HEK293 (cell line): ENCODE results near the gene FAM151A.

Experiments used
- CTCF ChIA-PET: fragments of 350-600 bp; formaldehyde crosslinking; extraction: SDS; loops from one replicate; lab custom pipeline; 2021; ENCODE audit warnings: antibody characterized with exemption; lab: Yijun Ruan, JAX
- POLR2A ChIA-PET: fragments of 300-600 bp; formaldehyde crosslinking; extraction: SDS; loops from one replicate; lab custom pipeline; 2020; ENCODE audit warnings: antibody characterized with exemption, inconsistent platforms; lab: Yijun Ruan, JAX
- H3K27ac ChIP-seq: fragments of 200-500 bp; sonication (Bioruptor generic); 2 replicates; pipeline ENCODE4 v1.5.1; 2014; ENCODE audit warnings: low read depth, low read length, control low read depth, inconsistent platforms; ENCODE audit errors: extremely low read depth
- H3K36me3 ChIP-seq, 2 experiments: fragments of 200-500 bp in 1 of 2; sonication (Bioruptor generic) in 1 of 2; 1 replicate in 1 of 2; 2 replicates in 1 of 2; pipeline ENCODE4 v1.5.1; 2014 to 2017; ENCODE audit warnings: inconsistent platforms in 2 of 2, low read length in 2 of 2; ENCODE audit not compliant: control insufficient read depth in 2 of 2, insufficient read depth in 1 of 2
- H3K4me1 ChIP-seq: fragments of 200-500 bp; sonication (Bioruptor generic); 2 replicates; pipeline ENCODE4 v1.5.1; 2014; ENCODE audit warnings: mild to moderate bottlenecking, low read length, inconsistent platforms; ENCODE audit not compliant: control insufficient read depth, insufficient read depth
- H3K4me3 ChIP-seq: 2 replicates; pipeline ENCODE4 v1.5.1; 2011; ENCODE audit warnings: low read depth, mild to moderate bottlenecking, control low read depth, low read length, moderate library complexity
- H3K9me3 ChIP-seq: fragments of 200-500 bp; sonication (Bioruptor generic); 2 replicates; pipeline ENCODE4 v1.5.1; 2014; ENCODE audit warnings: low read depth, low read length, inconsistent platforms; ENCODE audit not compliant: control insufficient read depth, insufficient read depth
- GLIS1 ChIP-seq: fragments of 450-650 bp; formaldehyde crosslinking; IDR thresholded peaks from 2 replicates; pipeline ENCODE4 v1.5.1; 2016; ENCODE audit warnings: missing biosample characterization, missing genetic modification characterization
- KLF1 ChIP-seq: fragments of 450-650 bp; formaldehyde crosslinking; IDR thresholded peaks from 2 replicates; pipeline ENCODE4 v1.5.1; 2016; ENCODE audit warnings: missing biosample characterization, missing genetic modification characterization
- KLF16 ChIP-seq: fragments of 450-650 bp; formaldehyde crosslinking; IDR thresholded peaks from 2 replicates; pipeline ENCODE4 v1.5.1; 2017; ENCODE audit warnings: missing biosample characterization, missing genetic modification characterization
- KLF17 ChIP-seq: fragments of 450-650 bp; formaldehyde crosslinking; IDR thresholded peaks from 2 replicates; pipeline ENCODE4 v1.5.1; 2016; ENCODE audit warnings: missing biosample characterization, missing genetic modification characterization
- REST ChIP-seq: fragments of 450-650 bp; formaldehyde crosslinking; IDR thresholded peaks from 2 replicates; pipeline ENCODE4 v1.5.1; 2016; ENCODE audit warnings: missing biosample characterization, missing genetic modification characterization
- SP2 ChIP-seq: fragments of 450-650 bp; formaldehyde crosslinking; IDR thresholded peaks from 2 replicates; pipeline ENCODE4 v1.5.1; 2016; ENCODE audit warnings: missing biosample characterization, missing genetic modification characterization
- SP7 ChIP-seq: fragments of 450-650 bp; formaldehyde crosslinking; IDR thresholded peaks from 2 replicates; pipeline ENCODE4 v1.5.1; 2016; ENCODE audit warnings: missing biosample characterization, missing genetic modification characterization
- TRIM28 ChIP-seq: IDR thresholded peaks from 2 replicates; pipeline ENCODE4 v1.6.1; 2011; ENCODE audit warnings: low read length, control low read depth, borderline replicate concordance
- ZBTB17 ChIP-seq: fragments of 450-650 bp; formaldehyde crosslinking; IDR thresholded peaks from 2 replicates; pipeline ENCODE4 v1.5.1; 2016; ENCODE audit warnings: missing biosample characterization, missing genetic modification characterization
- ZBTB21 ChIP-seq: fragments of 450-650 bp; formaldehyde crosslinking; IDR thresholded peaks from 2 replicates; pipeline ENCODE4 v1.5.1; 2017; ENCODE audit warnings: missing biosample characterization, missing genetic modification characterization
- ZNF2 ChIP-seq: fragments of 450-650 bp; formaldehyde crosslinking; IDR thresholded peaks from 2 replicates; pipeline ENCODE4 v1.5.1; 2016; ENCODE audit warnings: missing biosample characterization, missing genetic modification characterization
- ZNF391 ChIP-seq: fragments of 450-650 bp; formaldehyde crosslinking; IDR thresholded peaks from 2 replicates; pipeline ENCODE4 v1.5.1; 2016; ENCODE audit warnings: low read depth, missing biosample characterization, missing genetic modification characterization, borderline replicate concordance
- ZNF560 ChIP-seq: fragments of 450-650 bp; formaldehyde crosslinking; IDR thresholded peaks from 2 replicates; pipeline ENCODE4 v1.5.1; 2017; ENCODE audit warnings: missing biosample characterization, missing genetic modification characterization, borderline replicate concordance
- ZNF768 ChIP-seq: fragments of 450-650 bp; formaldehyde crosslinking; IDR thresholded peaks from 2 replicates; pipeline ENCODE4 v1.5.1; 2018; ENCODE audit warnings: missing biosample characterization, mild to moderate bottlenecking, missing genetic modification characterization
- TF ChIP-seq, protein P1 (sequence below): fragments of 450-650 bp; formaldehyde crosslinking; IDR thresholded peaks from 2 replicates; pipeline ENCODE4 v1.5.1; 2016; ENCODE audit warnings: missing biosample characterization, missing genetic modification characterization
- TF ChIP-seq, protein P2 (sequence below): fragments of 450-650 bp; formaldehyde crosslinking; IDR thresholded peaks from 2 replicates; pipeline ENCODE4 v1.5.1; 2016; ENCODE audit warnings: missing biosample characterization, missing genetic modification characterization
- TF ChIP-seq, protein P3 (sequence below): fragments of 450-650 bp; IDR thresholded peaks from 2 replicates; pipeline ENCODE4 v1.5.1; 2018; ENCODE audit warnings: missing biosample characterization, mild to moderate bottlenecking, missing genetic modification characterization
- TF ChIP-seq, protein P4 (sequence below): fragments of 450-650 bp; formaldehyde crosslinking; IDR thresholded peaks from 2 replicates; pipeline ENCODE4 v1.5.1; 2016; ENCODE audit warnings: missing biosample characterization, missing genetic modification characterization
- TF ChIP-seq, protein P5 (sequence below): fragments of 450-650 bp; formaldehyde crosslinking; IDR thresholded peaks from 2 replicates; pipeline ENCODE4 v1.5.1; 2016; ENCODE audit warnings: missing biosample characterization, missing genetic modification characterization

The FAM151A gene

GRCh38 chr1:54611621-54612020 lies 11.7 kb downstream of the FAM151A start (continued):
- TF ChIP-seq SP7 (tag by site-specific recombination) (no peak), ZNF2 (tag by site-specific recombination) (no peak), ZBTB17 (tag by site-specific recombination) (no peak)

DNA sequence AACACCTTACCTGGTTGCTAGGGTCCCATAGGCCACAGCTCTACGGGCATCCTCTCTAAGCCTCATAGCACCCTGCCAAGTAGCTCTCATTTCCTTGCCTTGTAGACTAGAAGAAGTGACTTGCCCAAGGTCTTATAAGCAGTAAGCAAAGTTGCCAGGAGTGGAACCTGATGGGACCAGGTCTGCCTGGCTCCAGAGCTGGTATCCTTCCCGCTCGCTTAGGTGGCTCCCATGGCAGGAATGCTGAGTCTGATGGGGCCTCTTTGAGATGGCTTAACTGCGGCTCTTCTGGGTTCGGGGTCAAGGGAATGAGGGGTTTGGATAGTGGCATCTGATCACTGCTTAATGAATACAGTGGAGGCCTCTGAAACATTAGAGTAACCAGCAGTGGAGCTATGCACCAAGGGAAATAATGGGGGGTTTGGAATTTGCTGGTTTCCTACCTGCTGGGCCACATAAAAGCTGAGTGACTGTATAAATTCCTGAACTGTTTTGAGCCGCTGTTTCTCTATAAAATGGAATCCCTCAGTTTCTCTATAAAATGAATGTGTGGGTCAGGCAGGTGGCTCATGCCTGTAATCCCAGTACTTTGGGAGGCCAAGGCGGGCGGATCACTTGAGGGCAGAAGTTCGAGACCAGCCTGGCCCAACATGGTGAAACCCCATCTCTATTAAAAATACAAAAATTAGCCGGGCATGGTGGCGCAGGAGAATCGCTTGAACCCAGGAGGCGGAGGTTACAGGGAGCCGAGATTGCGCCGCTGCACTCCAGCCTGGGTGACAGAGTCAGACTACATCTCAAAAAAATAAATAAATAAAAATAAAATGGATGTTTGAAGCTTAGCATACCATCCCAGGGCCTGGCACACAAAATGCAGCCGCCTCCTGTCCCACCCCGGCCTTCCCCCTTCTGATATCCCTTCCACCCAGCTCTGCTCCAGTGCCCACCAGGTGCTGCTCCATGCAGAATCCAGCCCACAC lies 12.4 kb downstream of the FAM151A start:
- H3K4me1 ChIP-seq, result no peaks in the 10 kb centered on the region
- H3K9me3 ChIP-seq, result no peaks in the 10 kb centered on the region
- no peaks in the 10 kb centered on the region for H3K36me3 ChIP-seq
- TF ChIP-seq KLF17 (no peak), TRIM28 (no peak), ZBTB21 (tag by site-specific recombination) (no peak), SP2 (tag by site-specific recombination) (no peak), REST (tag by site-specific recombination) (no peak), KLF1 (tag by site-specific recombination) (no peak), GLIS1 (tag by site-specific recombination) (no peak), ZNF391 (tag by site-specific recombination) (no peak), ZNF560 (tag by site-specific recombination) (no peak), ZNF768 (tag by site-specific recombination) (no peak), KLF16 (tag by site-specific recombination) (no peak)
- TF ChIP-seq, protein P1, sequence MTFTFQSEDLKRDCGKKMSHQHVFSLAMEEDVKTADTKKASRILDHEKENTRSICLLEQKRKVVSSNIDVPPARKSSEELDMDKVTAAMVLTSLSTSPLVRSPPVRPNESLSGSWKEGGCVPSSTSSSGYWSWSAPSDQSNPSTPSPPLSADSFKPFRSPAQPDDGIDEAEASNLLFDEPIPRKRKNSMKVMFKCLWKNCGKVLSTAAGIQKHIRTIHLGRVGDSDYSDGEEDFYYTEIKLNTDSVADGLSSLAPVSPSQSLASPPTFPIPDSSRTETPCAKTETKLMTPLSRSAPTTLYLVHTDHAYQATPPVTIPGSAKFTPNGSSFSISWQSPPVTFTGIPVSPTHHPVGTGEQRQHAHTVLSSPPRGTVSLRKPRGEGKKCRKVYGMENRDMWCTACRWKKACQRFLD (tag by site-specific recombination), result no peak
- TF ChIP-seq, protein P2, sequence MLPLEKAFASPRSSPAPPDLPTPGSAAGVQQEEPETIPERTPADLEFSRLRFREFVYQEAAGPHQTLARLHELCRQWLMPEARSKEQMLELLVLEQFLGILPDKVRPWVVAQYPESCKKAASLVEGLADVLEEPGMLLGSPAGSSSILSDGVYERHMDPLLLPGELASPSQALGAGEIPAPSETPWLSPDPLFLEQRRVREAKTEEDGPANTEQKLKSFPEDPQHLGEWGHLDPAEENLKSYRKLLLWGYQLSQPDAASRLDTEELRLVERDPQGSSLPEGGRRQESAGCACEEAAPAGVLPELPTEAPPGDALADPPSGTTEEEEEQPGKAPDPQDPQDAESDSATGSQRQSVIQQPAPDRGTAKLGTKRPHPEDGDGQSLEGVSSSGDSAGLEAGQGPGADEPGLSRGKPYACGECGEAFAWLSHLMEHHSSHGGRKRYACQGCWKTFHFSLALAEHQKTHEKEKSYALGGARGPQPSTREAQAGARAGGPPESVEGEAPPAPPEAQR (tag by site-specific recombination), result no peak
- TF ChIP-seq, protein P3, sequence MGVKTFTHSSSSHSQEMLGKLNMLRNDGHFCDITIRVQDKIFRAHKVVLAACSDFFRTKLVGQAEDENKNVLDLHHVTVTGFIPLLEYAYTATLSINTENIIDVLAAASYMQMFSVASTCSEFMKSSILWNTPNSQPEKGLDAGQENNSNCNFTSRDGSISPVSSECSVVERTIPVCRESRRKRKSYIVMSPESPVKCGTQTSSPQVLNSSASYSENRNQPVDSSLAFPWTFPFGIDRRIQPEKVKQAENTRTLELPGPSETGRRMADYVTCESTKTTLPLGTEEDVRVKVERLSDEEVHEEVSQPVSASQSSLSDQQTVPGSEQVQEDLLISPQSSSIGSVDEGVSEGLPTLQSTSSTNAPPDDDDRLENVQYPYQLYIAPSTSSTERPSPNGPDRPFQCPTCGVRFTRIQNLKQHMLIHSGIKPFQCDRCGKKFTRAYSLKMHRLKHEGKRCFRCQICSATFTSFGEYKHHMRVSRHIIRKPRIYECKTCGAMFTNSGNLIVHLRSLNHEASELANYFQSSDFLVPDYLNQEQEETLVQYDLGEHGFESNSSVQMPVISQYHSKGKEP (tag by site-specific recombination), result no peak
- TF ChIP-seq, protein P4, sequence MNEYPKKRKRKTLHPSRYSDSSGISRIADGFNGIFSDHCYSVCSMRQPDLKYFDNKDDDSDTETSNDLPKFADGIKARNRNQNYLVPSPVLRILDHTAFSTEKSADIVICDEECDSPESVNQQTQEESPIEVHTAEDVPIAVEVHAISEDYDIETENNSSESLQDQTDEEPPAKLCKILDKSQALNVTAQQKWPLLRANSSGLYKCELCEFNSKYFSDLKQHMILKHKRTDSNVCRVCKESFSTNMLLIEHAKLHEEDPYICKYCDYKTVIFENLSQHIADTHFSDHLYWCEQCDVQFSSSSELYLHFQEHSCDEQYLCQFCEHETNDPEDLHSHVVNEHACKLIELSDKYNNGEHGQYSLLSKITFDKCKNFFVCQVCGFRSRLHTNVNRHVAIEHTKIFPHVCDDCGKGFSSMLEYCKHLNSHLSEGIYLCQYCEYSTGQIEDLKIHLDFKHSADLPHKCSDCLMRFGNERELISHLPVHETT (tag by site-specific recombination), result no peak
- TF ChIP-seq, protein P5, sequence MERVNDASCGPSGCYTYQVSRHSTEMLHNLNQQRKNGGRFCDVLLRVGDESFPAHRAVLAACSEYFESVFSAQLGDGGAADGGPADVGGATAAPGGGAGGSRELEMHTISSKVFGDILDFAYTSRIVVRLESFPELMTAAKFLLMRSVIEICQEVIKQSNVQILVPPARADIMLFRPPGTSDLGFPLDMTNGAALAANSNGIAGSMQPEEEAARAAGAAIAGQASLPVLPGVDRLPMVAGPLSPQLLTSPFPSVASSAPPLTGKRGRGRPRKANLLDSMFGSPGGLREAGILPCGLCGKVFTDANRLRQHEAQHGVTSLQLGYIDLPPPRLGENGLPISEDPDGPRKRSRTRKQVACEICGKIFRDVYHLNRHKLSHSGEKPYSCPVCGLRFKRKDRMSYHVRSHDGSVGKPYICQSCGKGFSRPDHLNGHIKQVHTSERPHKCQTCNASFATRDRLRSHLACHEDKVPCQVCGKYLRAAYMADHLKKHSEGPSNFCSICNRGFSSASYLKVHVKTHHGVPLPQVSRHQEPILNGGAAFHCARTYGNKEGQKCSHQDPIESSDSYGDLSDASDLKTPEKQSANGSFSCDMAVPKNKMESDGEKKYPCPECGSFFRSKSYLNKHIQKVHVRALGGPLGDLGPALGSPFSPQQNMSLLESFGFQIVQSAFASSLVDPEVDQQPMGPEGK (tag by site-specific recombination), result no peak
- ChIA-PET POLR2A (no interaction called here), CTCF (interaction anchor here (0.9 kb wide), 1 partner anchor 122 kb away, joined by 3 read pairs; no protein-coding TSS in a partner anchor)
- no peak overlapping the region for H3K27ac ChIP-seq
- no peak overlapping the region for H3K4me3 ChIP-seq
